Activated CD4-positive, alpha-beta memory T cell treated with anti-CD3 and anti-CD28 coated beads for 36 hours (primary cell): ENCODE results near the gene ACTL10. TPM values are rescaled to one million over a fixed set of nuclear protein-coding genes. Genes with fewer than 3 reads are reported as not detected.
A peak's percentile ranks its signal among the peaks of the same experiment; 100 is the strongest.
"Not testable (repeated sequence)": the region's sequence is repeated elsewhere in the genome, so short reads cannot be mapped to it uniquely, and the experiment has no call there.

Source experiments
- CTCF ChIA-PET: fragments of 350-600 bp; sonication (Branson Sonifier 250); formaldehyde crosslinking; loops from one replicate; lab custom pipeline; 2021; ENCODE audit warnings: antibody characterized with exemption, inconsistent platforms; lab: Charles Lee
- POLR2A ChIA-PET: fragments of 350-600 bp; sonication (Branson Sonifier 250); formaldehyde crosslinking; loops from one replicate; lab custom pipeline; 2021; ENCODE audit warnings: antibody characterized with exemption; lab: Charles Lee
- DNase-seq: peaks from one replicate; pipeline ENCODE4 v3.0.0-alpha.2; 2020
- H3K27ac Mint-ChIP-seq: one replicate; pipeline ENCODE4 v1.8.0; 2021; ENCODE audit warnings: mixed read lengths
- H3K27me3 Mint-ChIP-seq: one replicate; pipeline ENCODE4 v1.8.0; 2021; ENCODE audit warnings: mixed read lengths
- H3K36me3 Mint-ChIP-seq: one replicate; pipeline ENCODE4 v1.8.0; 2021; ENCODE audit warnings: mixed read lengths
- H3K4me1 Mint-ChIP-seq: one replicate; pipeline ENCODE4 v1.8.0; 2021; ENCODE audit warnings: low read depth, mixed read lengths
- H3K4me3 Mint-ChIP-seq: one replicate; pipeline ENCODE4 v1.8.0; 2021; ENCODE audit warnings: mild to moderate bottlenecking, mixed read lengths
- H3K9me3 Mint-ChIP-seq: one replicate; pipeline ENCODE4 v1.8.0; 2021; ENCODE audit warnings: mixed read lengths
- intact Hi-C: fragments of 100-400 bp; cut with micrococcal nuclease; formaldehyde crosslinking; loops from one replicate; pipeline ENCODE4 v1.15.1; 2023
- total RNA-seq, 2 experiments: library from RNA; stranded (reverse); gene quantifications; one replicate each; pipeline ENCODE4 v1.2.3, GENCODE V29; 2021

Gene ACTL10
- 1 to 10 TPM; 1.8 to 2.3 TPM for total RNA-seq

DNA sequence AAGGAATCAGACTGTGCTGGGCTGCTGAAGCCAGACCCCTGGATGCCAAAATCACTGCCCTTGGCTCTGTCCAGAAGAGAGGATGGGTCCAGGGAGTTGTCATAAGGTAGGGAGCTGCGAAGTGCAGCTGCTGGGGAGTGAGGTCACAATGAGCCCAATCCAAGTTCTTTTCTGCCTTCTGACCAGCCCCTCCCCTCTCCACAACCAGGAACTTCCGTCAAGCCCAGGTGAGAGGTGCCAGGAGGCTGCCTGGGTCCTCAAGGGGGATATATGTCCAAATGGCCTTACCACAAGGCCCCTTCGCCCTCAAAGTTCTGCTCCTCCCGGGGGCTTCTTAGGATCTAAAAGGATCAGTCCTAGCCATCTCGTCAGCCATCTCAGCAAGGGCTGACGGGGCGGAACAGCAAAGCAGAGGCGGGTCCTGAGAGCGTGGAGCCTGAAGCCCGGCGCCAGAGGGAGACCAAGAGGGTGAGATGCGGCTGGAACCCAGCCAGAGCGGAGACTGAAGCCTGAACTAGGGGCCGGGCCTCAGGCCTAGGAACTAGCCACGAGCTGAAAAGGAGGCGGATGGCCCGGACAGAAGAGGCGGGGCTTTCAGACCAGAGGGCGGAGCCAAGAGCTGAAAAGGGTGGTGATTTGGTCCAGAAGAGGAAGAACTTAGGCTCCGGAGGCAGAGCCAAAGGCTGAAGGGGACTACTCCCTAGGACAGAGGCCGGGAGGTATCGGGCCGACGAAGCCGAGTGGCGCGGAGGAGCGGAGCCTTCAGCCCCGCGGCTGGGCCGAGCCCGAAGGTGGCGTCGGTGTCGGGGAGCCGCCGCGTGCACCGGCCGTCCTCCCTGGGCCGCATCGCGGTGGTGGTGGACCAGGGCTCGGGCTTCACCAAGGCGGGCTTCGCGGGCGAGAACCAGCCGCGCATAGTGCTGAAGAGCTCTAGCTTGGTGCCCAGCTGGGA lies at the start of gene ACTL10:
ACTL10 (plus strand) TSS at position 651 of the 952 bp plus-strand sequence. CDS start 555 bp downstream, outside the sequence.
- DNase-seq = peak; percentile 93
- POLR2A ChIA-PET = interaction anchor here (0.8 to 3.0 kb wide), 10 partner anchors 11 to 223 kb away, joined by 3 to 21 read pairs (median 10); partner anchors contain the start of genes CBFA2T2, E2F1, SNTA1 and ZNF341
- intact Hi-C loops = loop anchor here (1.0 to 5.0 kb wide), 3 partner anchors 14 to 264 kb away; partner anchors contain the start of genes CDK5RAP1 and SNTA1
- Mint-ChIP-seq H3K36me3 (no peaks in the 10 kb centered on the region), H3K27ac (peak within 1 kb of the TSS; percentile 90), H3K4me1 (peaks cover 38% of the 10 kb centered on the region), H3K4me3 (peak within 1 kb of the TSS; percentile 80), H3K27me3 (no peaks in the 10 kb centered on the region), H3K9me3 (no peaks in the 10 kb centered on the region)
- CTCF ChIA-PET = interaction anchor here (0.9 to 5.5 kb wide), 25 partner anchors 9 to 265 kb away, joined by 3 to 55 read pairs (median 9); partner anchors contain the start of genes CBFA2T2, CDK5RAP1, NECAB3 and PXMP4

DNA sequence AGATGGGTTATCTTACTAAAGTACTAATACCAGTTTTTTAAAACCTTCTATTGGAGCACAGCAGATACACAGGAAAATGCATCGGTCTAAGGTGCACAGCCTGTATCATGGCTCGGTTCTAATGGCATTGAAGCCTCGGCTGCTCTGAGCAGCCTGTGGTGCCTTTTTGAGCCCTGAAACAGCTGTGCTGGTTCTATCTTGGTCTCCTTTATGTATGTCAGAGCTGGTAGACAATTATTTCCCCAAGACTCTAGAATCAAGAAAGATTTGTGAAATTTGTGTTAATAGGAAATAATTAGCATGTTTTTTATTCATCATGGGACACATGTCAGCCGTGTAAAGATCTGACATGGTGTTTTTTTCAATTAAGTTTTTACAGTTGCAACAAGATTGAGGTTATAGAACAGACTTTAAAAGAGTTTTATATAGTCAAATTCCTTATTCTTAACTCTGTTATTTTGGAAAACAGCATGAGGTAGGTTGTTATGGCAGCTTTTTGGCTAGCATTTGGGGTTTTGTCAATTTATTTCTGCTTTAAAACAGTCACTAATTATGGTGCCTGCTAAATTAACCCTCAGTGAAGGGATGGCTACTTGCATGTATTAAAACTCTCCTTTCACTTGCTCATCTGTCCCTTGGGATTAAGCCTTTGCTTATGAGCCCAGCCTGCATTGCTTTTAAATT lies 44.9 kb upstream of the ACTL10 start:
- H3K4me3 Mint-ChIP-seq = no peak overlapping the region
- no peaks in the 10 kb centered on the region for H3K9me3 Mint-ChIP-seq
- ChIA-PET CTCF (interaction anchor here (0.6 kb wide), 1 partner anchor 535 kb away, joined by 3 read pairs; no protein-coding TSS in a partner anchor), POLR2A (no interaction called here)
- intact Hi-C loops = no loop called here
- DNase-seq = no peak
- peaks cover 20% of the 10 kb centered on the region for H3K36me3 Mint-ChIP-seq
- H3K27ac Mint-ChIP-seq = no peak overlapping the region
- peaks cover 22% of the 10 kb centered on the region for H3K4me1 Mint-ChIP-seq
- H3K27me3 Mint-ChIP-seq = no peaks in the 10 kb centered on the region

DNA sequence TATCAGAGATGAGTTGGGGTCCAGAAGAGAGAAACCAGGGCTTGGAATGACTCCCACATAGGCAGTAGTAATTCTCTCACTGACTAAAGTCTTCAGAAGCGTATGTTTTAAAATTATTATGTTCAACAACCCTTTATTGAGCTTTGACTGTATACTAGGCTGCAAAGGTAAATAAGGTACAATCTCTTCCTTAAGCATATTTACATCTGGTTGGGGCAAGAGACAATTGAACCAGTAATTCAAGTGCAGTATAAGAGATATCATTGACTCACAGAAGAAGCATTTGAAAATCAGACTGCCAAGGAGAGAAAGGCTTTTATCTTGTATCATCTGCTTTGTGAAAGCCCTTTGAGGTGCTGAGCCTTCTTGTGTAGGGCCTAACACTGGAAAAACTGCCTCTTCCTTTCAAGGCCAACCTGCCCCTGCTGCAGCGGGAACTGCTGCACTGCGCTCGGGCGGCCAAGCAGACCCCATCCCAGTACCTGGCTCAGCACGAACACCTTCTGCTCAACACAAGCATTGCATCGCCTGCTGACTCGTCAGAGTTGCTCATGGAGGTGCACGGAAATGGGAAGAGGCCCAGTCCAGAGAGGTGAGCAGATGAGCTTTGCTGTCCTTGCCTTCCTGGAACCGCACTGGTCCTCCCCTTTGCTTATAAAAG lies 43.9 kb upstream of the ACTL10 start:
- ChIA-PET POLR2A (no interaction called here), CTCF (no interaction called here)
- H3K27me3 Mint-ChIP-seq = no peaks in the 10 kb centered on the region
- DNase-seq = no peak
- H3K4me1 Mint-ChIP-seq = peaks cover 22% of the 10 kb centered on the region
- intact Hi-C loops = no loop called here
- H3K4me3 Mint-ChIP-seq = no peak overlapping the region
- H3K36me3 Mint-ChIP-seq = peaks cover 24% of the 10 kb centered on the region
- H3K27ac Mint-ChIP-seq = no peak overlapping the region
- H3K9me3 Mint-ChIP-seq = no peaks in the 10 kb centered on the region

DNA sequence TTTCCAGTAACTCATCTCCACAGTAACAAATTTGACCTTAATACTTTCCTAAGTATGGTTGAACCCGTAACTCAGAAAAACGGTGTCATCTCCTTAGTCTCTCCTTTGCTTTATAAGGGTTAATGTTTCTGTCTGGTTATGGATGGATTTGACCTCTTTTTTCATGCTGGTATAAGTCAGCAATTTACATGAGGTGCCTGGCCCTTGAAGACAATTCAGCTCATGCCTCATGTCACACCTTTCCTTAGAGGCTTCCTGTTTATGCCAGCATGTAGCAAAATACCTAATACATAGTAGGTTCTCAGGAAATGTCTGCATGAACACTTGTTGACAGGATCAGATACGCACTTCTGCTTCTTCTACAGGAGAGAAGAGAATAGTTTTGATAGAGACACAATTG lies 42.3 kb upstream of the ACTL10 start:
- no peaks in the 10 kb centered on the region for H3K27me3 Mint-ChIP-seq
- peak overlapping the region; percentile 33 for H3K27ac Mint-ChIP-seq
- peaks cover 22% of the 10 kb centered on the region for H3K4me1 Mint-ChIP-seq
- peaks cover 36% of the 10 kb centered on the region for H3K36me3 Mint-ChIP-seq
- ChIA-PET CTCF (no interaction called here), POLR2A (interaction anchor here (0.6 kb wide), 1 partner anchor 309 kb away, joined by 3 read pairs; no protein-coding TSS in a partner anchor)
- H3K4me3 Mint-ChIP-seq = no peak overlapping the region
- intact Hi-C loops = no loop called here
- no peaks in the 10 kb centered on the region for H3K9me3 Mint-ChIP-seq
- DNase-seq = no peak

DNA sequence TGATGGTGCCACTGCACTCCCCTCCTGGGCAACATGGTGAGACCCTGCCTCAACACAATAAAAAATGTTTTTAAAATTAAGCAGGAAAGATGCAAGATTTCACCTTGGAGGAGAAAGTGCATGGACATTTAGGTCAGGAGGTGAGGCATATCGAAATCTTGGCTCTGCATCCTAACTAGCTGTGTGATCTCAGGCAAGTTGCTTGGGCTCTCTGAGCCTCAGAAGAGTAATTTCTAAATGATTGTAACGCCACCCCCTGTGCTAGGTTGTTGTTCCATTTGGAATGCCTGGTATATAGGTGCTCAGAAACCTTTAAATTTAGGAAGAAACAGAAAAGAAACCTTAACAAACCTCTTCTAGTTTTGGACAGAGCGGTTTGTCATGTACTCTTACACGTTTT lies 40.6 kb upstream of the ACTL10 start:
- ChIA-PET CTCF (interaction anchor here (0.5 to 0.9 kb wide), 3 partner anchors 14 to 150 kb away, joined by 3 read pairs; no protein-coding TSS in a partner anchor), POLR2A (no interaction called here)
- no peaks in the 10 kb centered on the region for H3K9me3 Mint-ChIP-seq
- DNase-seq = no peak
- no peak overlapping the region for H3K27ac Mint-ChIP-seq
- H3K36me3 Mint-ChIP-seq = peaks cover 47% of the 10 kb centered on the region
- no peaks in the 10 kb centered on the region for H3K27me3 Mint-ChIP-seq
- no peak overlapping the region for H3K4me3 Mint-ChIP-seq
- intact Hi-C loops = no loop called here
- peaks cover 22% of the 10 kb centered on the region for H3K4me1 Mint-ChIP-seq

DNA sequence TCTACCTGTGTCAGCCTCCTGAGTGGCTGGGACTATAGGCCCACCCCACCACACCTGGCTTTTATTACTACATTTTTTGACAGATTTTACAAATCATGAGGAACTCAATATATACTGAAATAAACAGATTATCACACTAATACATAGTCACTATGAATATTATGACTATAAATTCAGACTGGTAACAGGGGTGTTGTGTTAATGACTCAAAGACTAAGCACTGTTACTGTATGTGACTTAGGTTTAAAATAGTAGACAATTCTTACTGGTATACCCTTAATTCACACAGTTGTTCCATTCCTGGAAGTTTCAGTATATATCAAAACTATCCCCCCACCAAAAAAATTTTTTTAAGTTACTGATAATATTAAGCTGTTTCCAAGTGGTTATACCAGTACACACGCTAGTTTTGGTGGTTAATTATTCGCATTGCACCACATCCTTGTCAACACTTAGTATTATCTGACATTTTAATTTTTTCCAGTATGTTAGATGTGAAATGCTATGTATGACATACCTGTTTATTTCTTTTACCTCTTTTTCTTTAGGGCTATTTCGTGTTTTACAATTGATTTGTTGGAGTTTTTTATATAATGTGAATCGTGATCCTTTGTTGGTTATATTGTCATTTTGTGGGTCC lies 39.0 kb upstream of the ACTL10 start:
- Mint-ChIP-seq H3K9me3 (no peaks in the 10 kb centered on the region), H3K27me3 (no peaks in the 10 kb centered on the region), H3K4me3 (no peak overlapping the region), H3K27ac (no peak overlapping the region), H3K4me1 (peaks cover 22% of the 10 kb centered on the region), H3K36me3 (peaks cover 49% of the 10 kb centered on the region)
- intact Hi-C loops = no loop called here
- no peak for DNase-seq
- CTCF ChIA-PET = no interaction called here
- POLR2A ChIA-PET = interaction anchor here (1.0 kb wide), 1 partner anchor 14 kb away, joined by 4 read pairs; no protein-coding TSS in a partner anchor

DNA sequence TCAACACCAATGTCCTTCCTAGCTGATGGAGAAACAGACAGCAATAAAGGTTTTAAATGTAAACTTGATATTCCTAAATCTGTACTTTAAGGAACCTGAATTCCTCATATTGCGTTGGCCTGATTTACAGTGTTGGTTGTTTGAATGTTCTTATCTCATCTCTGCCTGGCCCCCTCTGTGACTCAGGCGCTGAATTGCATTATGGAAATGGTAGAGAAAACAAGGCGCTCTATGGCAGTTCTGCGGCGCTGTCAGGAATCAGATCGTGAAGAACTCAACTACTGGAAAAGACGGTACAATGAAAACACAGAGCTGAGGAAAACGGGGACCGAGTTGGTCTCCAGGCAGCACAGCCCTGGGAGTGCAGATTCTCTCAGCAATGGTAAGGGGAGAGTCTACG lies 37.2 kb upstream of the ACTL10 start:
- Mint-ChIP-seq H3K9me3 (no peaks in the 10 kb centered on the region), H3K27ac (no peak overlapping the region), H3K27me3 (no peaks in the 10 kb centered on the region), H3K36me3 (peaks cover 47% of the 10 kb centered on the region), H3K4me3 (no peak overlapping the region), H3K4me1 (peaks cover 11% of the 10 kb centered on the region)
- POLR2A ChIA-PET = no interaction called here
- no peak for DNase-seq
- intact Hi-C loops = no loop called here
- CTCF ChIA-PET = no interaction called here

DNA sequence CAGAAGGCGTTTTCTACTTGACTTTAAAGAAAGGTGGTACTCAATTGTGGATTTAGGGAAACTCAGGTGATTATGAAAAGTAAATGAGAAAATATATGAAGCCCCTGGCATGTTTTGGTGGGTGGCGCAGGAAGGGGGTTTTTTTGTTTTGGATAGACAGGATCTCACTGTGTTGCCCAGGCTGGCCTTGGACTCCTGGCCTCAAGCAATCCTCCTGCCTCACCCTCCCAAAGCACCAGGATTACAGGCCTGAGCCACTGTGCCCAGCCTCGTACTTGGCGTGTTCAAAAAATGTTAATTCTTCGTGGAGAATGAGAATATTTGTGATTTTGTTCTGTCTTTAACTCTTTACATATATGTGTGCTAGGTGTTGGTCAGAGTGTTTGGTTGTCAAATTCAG lies 36.8 kb upstream of the ACTL10 start:
- H3K27ac Mint-ChIP-seq = no peak overlapping the region
- peaks cover 8% of the 10 kb centered on the region for H3K4me1 Mint-ChIP-seq
- DNase-seq = no peak
- no peaks in the 10 kb centered on the region for H3K9me3 Mint-ChIP-seq
- intact Hi-C loops = no loop called here
- no peak overlapping the region for H3K4me3 Mint-ChIP-seq
- H3K36me3 Mint-ChIP-seq = peaks cover 47% of the 10 kb centered on the region
- CTCF ChIA-PET = no interaction called here
- POLR2A ChIA-PET = no interaction called here
- H3K27me3 Mint-ChIP-seq = no peaks in the 10 kb centered on the region

DNA sequence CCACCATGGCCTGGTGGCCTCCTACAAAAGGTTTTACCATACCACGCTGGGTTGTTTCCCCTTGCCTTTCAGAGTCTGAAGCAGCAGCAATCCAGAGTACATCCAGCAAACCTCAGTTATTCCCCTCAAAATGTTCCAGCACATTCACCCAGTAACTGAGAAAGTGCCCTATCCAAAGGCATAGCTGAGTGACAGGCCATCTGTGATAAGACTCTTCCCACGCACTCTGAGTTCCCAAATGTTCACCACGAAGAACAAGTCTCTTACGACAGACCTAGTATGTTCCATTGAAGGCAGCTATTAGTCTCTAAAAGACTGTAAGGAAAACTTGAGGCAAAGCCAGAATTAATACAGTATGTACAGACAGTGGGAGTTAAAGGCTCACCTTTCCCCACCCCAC lies 36.2 kb upstream of the ACTL10 start:
- Mint-ChIP-seq H3K4me1 (peaks cover 5% of the 10 kb centered on the region), H3K27ac (no peak overlapping the region), H3K4me3 (no peak overlapping the region), H3K9me3 (no peaks in the 10 kb centered on the region), H3K36me3 (peaks cover 42% of the 10 kb centered on the region), H3K27me3 (no peaks in the 10 kb centered on the region)
- ChIA-PET POLR2A (no interaction called here), CTCF (no interaction called here)
- intact Hi-C loops = no loop called here
- no peak for DNase-seq

DNA sequence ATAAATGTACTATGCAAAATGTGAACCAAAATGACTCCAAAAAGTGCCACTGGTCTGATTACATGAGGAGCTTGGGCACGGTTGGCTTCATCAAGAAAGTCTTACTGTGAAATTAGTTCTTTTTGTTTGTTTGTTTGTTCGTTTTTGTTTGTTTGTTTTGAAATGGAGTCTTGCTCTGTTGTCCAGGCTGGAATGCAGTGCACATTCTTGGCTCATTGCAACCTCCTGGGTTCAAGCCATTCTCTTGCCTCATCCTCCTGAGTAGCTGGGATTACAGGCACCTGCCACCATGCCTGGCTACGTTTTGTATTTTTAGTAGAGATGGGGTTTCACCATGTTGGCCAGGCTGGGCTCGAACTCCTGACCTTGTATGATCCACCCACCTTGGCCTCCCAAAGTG lies 34.8 kb upstream of the ACTL10 start:
- DNase-seq, H3K4me1 Mint-ChIP-seq, H3K27ac Mint-ChIP-seq, CTCF ChIA-PET, H3K4me3 Mint-ChIP-seq, intact Hi-C loops, H3K27me3 Mint-ChIP-seq, H3K9me3 Mint-ChIP-seq: not testable (repeated sequence)
- peaks cover 37% of the 10 kb centered on the region for H3K36me3 Mint-ChIP-seq
- POLR2A ChIA-PET = interaction anchor here (1.0 kb wide), 1 partner anchor 8 kb away, joined by 3 read pairs; no protein-coding TSS in a partner anchor

DNA sequence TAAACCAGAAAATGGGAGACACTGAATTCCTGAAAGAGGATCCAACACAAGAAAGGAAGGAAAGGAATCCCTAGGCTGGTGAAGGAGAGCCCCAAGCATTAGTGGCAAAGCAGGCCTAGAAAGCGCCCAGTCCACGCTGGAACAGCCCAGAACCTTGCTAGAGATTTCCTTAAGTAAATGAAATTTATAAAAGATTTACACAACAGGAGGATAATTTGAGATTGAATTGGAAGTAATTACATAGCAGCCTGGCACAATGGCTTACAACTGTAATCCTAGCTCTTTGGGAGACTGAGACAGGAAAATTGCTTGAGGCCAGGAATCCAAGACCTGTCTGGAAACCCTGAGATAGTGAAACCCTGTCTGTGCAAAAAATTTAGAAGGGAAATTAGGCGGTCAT lies 31.4 kb upstream of the ACTL10 start:
- peaks cover 5% of the 10 kb centered on the region for H3K4me1 Mint-ChIP-seq
- H3K27me3 Mint-ChIP-seq = no peaks in the 10 kb centered on the region
- intact Hi-C loops = no loop called here
- H3K36me3 Mint-ChIP-seq = peaks cover 18% of the 10 kb centered on the region
- POLR2A ChIA-PET = no interaction called here
- no peak for DNase-seq
- no peaks in the 10 kb centered on the region for H3K9me3 Mint-ChIP-seq
- H3K27ac Mint-ChIP-seq = no peak overlapping the region
- CTCF ChIA-PET = no interaction called here
- H3K4me3 Mint-ChIP-seq = no peak overlapping the region
